Neural progenitor cell (in vitro differentiated cells): ENCODE measurements around the gene NEURL1B.

Experiments
- CTCF ChIP-seq: fragments of 200-600 bp; sonication (generic); IDR thresholded peaks from 2 replicates; pipeline ENCODE4 v1.5.1; 2017; ENCODE audit warnings: antibody characterized with exemption, mild to moderate bottlenecking
- EZH2 ChIP-seq: fragments of 200-600 bp; sonication (generic); IDR thresholded peaks from 2 replicates; pipeline ENCODE4 v1.6.1; 2017; ENCODE audit warnings: antibody characterized with exemption, mild to moderate bottlenecking, moderate library complexity
- EZH2phosphoT487 ChIP-seq: fragments of 200-600 bp; sonication (generic); IDR thresholded peaks from 2 replicates; pipeline ENCODE4 v1.6.1; 2017; ENCODE audit warnings: antibody characterized with exemption

DNA sequence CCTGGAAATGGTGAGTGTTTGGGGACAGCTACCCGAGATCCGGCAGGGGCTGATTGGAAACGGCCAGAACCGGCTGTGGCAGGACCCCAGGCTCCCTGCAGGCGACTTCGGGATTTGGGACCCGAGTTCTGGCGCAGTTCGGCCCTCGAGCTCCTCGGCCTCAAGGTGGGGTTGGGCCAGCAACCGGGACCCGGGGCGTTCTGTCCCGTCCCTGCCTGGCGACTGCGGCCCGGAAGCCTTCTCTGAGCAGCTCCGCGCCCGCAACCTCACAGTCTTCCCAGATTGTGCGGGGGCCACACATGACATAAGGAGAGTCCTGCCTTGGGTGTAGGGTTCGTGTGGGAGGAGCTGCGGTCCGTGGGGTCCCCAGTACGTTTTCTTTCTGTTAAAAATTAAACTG lies 23.2 kb upstream of the NEURL1B start:
- TF ChIP-seq CTCF, result no peak
- no peak for TF ChIP-seq EZH2phosphoT487
- no peak for TF ChIP-seq EZH2
